ENCODE data around the gene PARP9. TPM values are rescaled to one million over a fixed set of nuclear protein-coding genes. Genes with fewer than 3 reads are reported as not detected.

PARP9 gene
- total and polyA plus RNA-seq, 7 donors, result 6.5 to 18.9 (median 10.8) TPM

- Histone ChIP-seq H3K27me3 (ENCODE audit: insufficient read depth in 3 of 3, low read length in 2 of 3) (no peaks in the 10 kb centered on the region), H3K27ac (no peak overlapping the region), H3K9me3 (no peaks in the 10 kb centered on the region), H3K4me1 (no peaks in the 10 kb centered on the region), H3K36me3 (ENCODE audit: insufficient read depth in 1 of 2, low read depth in 1 of 2) (no peaks in the 10 kb centered on the region), H3K4me3 (no peak overlapping the region)
- no peak for DNase-seq
- no peak for ATAC-seq
- intact Hi-C loops (cut with DNase I), result no loop called here
- 71 to 87% (median 80%) methylated on average over 4 of the region's 4 CpGs for WGBS, 3 donors
- TF ChIP-seq, protein P1, sequence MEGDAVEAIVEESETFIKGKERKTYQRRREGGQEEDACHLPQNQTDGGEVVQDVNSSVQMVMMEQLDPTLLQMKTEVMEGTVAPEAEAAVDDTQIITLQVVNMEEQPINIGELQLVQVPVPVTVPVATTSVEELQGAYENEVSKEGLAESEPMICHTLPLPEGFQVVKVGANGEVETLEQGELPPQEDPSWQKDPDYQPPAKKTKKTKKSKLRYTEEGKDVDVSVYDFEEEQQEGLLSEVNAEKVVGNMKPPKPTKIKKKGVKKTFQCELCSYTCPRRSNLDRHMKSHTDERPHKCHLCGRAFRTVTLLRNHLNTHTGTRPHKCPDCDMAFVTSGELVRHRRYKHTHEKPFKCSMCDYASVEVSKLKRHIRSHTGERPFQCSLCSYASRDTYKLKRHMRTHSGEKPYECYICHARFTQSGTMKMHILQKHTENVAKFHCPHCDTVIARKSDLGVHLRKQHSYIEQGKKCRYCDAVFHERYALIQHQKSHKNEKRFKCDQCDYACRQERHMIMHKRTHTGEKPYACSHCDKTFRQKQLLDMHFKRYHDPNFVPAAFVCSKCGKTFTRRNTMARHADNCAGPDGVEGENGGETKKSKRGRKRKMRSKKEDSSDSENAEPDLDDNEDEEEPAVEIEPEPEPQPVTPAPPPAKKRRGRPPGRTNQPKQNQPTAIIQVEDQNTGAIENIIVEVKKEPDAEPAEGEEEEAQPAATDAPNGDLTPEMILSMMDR (IDR thresholded peaks at IDR 0.05), result no peak
These were observed 43.2 kb downstream of the PARP9 start for GRCh38 chr3:122520861-122521260.

DNA sequence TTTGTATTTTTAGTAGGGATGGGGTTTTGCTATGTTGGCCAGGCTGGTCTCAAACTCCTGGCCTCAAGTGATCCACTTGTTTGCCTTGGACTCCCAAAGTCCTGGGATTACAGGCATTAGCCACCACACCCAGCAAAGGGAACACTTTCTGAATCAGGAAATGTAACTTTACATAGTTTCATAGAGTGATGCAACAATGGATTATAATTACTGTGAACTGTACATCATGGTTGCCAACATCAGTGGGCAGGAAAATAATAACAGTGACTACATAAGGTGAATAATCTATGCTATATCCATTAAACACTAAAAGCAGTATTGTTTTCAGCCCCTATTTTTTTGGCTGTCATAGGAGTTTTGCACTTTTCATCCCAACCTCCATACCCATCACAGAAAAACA lies 44.4 kb downstream of the PARP9 start:
- no peak for DNase-seq
- ATAC-seq, result no peak
- peaks cover 4% of the 10 kb centered on the region for H3K4me1 ChIP-seq
- H3K27me3 ChIP-seq (ENCODE audit: insufficient read depth in 3 of 3, low read length in 2 of 3), result no peaks in the 10 kb centered on the region
- no peak overlapping the region for H3K4me3 ChIP-seq
- H3K9me3 ChIP-seq, result no peaks in the 10 kb centered on the region
- H3K27ac ChIP-seq, result no peak overlapping the region
- TF ChIP-seq, protein P1 (IDR thresholded peaks at IDR 0.05), result no peak
- intact Hi-C loops (cut with DNase I), result loop anchor here in 1 of 2 donors (5.0 kb wide), 1 partner anchor 43 kb away; the partner anchor contains the start of genes DTX3L and PARP9
- H3K36me3 ChIP-seq (ENCODE audit: insufficient read depth in 1 of 2, low read depth in 1 of 2), result no peaks in the 10 kb centered on the region

DNA sequence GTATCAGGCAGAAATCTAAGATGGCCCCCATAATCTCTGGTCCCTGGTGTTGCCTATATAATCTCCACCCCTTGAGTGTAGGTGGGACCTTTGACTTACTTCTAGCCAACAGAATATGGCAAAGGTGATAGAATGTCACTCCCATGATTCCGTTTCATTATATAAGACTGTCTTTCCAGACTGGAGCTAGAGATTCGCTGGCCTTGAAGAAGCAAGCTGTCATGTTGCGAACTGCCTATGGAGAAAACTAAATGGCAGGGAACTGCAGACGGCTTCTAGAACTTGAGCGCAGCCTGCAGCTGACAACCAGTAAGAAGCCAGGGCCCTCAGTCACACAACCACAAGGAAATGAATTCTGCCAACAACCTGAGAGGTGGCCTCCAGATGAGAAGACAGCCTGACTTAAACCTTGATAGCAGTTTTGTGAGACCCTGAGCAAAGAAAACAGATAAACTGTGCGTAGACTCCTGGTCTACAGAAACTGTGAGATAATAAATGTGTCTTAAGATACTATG lies 47.2 kb downstream of the PARP9 start:
- intact Hi-C loops (cut with DNase I), result loop anchor here in 1 of 2 donors (5.0 kb wide), 1 partner anchor 45 kb away; the partner anchor contains the start of genes DTX3L and PARP9
- H3K36me3 ChIP-seq (ENCODE audit: insufficient read depth in 1 of 2, low read depth in 1 of 2), result no peaks in the 10 kb centered on the region
- WGBS, 3 donors, result 89 to 91% (median 91%) methylated on average over 6 of the region's 6 CpGs
- TF ChIP-seq, protein P1 (IDR thresholded peaks at IDR 0.05), result no peak
- no peak overlapping the region for H3K27ac ChIP-seq
- H3K27me3 ChIP-seq (ENCODE audit: insufficient read depth in 3 of 3, low read length in 2 of 3), result no peaks in the 10 kb centered on the region
- ATAC-seq, result no peak
- peaks cover 20% of the 10 kb centered on the region for H3K4me1 ChIP-seq
- H3K9me3 ChIP-seq, result no peaks in the 10 kb centered on the region
- no peak for DNase-seq
- no peak overlapping the region for H3K4me3 ChIP-seq

DNA sequence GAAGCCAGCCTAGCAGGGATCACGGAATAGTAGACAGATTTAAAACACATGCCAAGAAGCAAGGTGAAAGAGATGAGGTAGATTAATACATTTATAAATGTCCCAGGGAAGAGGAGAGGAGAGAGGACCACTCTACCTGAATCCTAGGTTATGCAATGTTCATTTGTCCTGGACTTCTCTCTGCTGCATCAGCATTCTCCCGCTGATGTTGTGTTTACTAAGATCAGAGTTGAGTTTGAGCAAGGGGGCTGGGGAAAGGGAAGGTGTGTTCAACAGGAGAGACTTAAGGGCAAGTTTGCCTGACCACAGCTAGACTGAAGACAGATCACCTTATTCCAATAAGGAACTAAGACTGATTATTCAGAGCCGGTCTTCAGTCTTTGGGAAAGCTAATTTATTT lies 48.2 kb downstream of the PARP9 start:
- WGBS, 3 donors, result 92 to 96% (median 96%) methylated on average over 3 of the region's 3 CpGs
- DNase-seq (no peak), ATAC-seq (no peak)
- H3K36me3 ChIP-seq (ENCODE audit: insufficient read depth in 1 of 2, low read depth in 1 of 2), result no peaks in the 10 kb centered on the region
- intact Hi-C loops (cut with DNase I), result loop anchor here in 1 of 2 donors (5.0 kb wide), 1 partner anchor 46 kb away; the partner anchor contains the start of genes DTX3L and PARP9
- H3K4me3 ChIP-seq, result no peak overlapping the region
- H3K27me3 ChIP-seq (ENCODE audit: insufficient read depth in 3 of 3, low read length in 2 of 3), result no peaks in the 10 kb centered on the region
- no peak overlapping the region for H3K27ac ChIP-seq
- TF ChIP-seq, protein P1 (IDR thresholded peaks at IDR 0.05), result no peak
- H3K4me1 ChIP-seq, result peaks cover 30% of the 10 kb centered on the region
- no peaks in the 10 kb centered on the region for H3K9me3 ChIP-seq

DNA sequence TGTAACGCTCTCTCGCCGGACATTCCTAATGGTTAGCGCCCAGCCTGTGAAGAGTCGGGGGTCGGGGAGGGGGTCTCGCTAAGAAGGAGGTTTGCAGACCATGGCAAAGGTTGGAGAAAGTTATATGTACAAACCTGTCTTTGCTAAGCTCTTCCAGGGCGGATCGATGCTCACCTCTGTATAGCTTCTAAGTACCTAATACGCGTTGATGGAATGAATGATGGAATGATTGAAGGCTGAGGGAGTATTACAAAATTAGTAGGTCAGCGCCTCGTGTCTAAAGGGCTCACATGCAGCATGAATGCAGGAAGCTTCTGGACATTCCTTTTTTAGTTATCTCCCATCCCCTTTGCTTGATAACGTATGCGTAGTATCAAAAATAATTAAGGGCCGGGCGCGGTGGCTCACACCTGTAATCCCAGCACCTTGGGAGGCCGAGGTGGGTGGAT lies 49.1 kb downstream of the PARP9 start:
- DNase-seq, result no peak
- intact Hi-C loops (cut with DNase I), result loop anchor here in 1 of 2 donors (5.0 kb wide), 1 partner anchor 47 kb away; the partner anchor contains the start of genes DTX3L and PARP9

More for the DNA sequence above, 49.1 kb downstream of the PARP9 start:
- H3K27ac ChIP-seq, result peak overlapping the region; percentile 100
- no peaks in the 10 kb centered on the region for H3K27me3 ChIP-seq (ENCODE audit: insufficient read depth in 3 of 3, low read length in 2 of 3)
- H3K9me3 ChIP-seq, result no peaks in the 10 kb centered on the region
- no peak for ATAC-seq
- H3K36me3 ChIP-seq (ENCODE audit: insufficient read depth in 1 of 2, low read depth in 1 of 2), result no peaks in the 10 kb centered on the region
- peaks cover 36% of the 10 kb centered on the region for H3K4me1 ChIP-seq
- TF ChIP-seq, protein P1 (IDR thresholded peaks at IDR 0.05), result no peak
- 36 to 40% (median 40%) methylated on average over 19 of the region's 19 CpGs for WGBS, 3 donors
- H3K4me3 ChIP-seq, result peak overlapping the region; percentile 95
